ENCODE results near the gene MYT1. TPM values are rescaled to one million over a fixed set of nuclear protein-coding genes. Genes with fewer than 3 reads are reported as not detected.
"Not testable (repeated sequence)": the region's sequence is repeated elsewhere in the genome, so short reads cannot be mapped to it uniquely, and the experiment has no call there.

The MYT1 gene
- total RNA-seq, 1 donor from 2014 or later: not detected

DNA sequence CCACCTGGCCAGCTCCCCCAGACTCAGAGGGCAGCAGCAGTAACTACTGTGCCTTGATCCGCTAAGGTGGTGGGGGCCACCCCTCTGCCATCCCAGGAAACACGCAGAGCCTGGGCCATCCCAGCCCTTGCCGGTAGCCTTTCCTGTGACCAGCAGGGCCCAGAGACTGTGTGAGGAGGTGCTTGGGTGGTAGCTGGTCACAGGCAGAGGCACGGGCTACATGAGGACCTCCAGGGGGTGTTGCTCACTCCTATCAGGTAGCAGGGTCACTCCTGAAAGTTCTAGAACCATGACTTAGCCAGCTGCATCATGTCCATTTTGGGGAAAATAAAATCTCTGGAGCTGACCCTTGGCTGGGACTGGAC, 114.0 kb downstream of the MYT1 start:
- no peaks in the 10 kb centered on the region for H3K27me3 ChIP-seq (ENCODE audit: control insufficient read depth in 3 of 3, insufficient read depth in 3 of 3, low read length in 3 of 3)
- H3K9ac ChIP-seq (ENCODE audit: low read depth in 1 of 3, low read length in 3 of 3): no peak overlapping the region
- H3K36me3 ChIP-seq (ENCODE audit: control insufficient read depth in 3 of 3, insufficient read depth in 3 of 3, low read length in 3 of 3): peaks cover 8 to 16% (median 11%) of the 10 kb centered on the region in 3 donors
- H3K9me3 ChIP-seq (ENCODE audit: control insufficient read depth in 3 of 3, low read length in 3 of 3): no peaks in the 10 kb centered on the region
- H3K4me1 ChIP-seq (ENCODE audit: control insufficient read depth in 3 of 3, insufficient read depth in 3 of 3, low read length in 3 of 3): peaks cover 0 to 4% (median 0%) of the 10 kb centered on the region in 3 donors
- no peak overlapping the region for H3K4me3 ChIP-seq (ENCODE audit: low read length in 3 of 3)
- H3K27ac ChIP-seq (ENCODE audit: low read depth, low read length): no peak overlapping the region

DNA sequence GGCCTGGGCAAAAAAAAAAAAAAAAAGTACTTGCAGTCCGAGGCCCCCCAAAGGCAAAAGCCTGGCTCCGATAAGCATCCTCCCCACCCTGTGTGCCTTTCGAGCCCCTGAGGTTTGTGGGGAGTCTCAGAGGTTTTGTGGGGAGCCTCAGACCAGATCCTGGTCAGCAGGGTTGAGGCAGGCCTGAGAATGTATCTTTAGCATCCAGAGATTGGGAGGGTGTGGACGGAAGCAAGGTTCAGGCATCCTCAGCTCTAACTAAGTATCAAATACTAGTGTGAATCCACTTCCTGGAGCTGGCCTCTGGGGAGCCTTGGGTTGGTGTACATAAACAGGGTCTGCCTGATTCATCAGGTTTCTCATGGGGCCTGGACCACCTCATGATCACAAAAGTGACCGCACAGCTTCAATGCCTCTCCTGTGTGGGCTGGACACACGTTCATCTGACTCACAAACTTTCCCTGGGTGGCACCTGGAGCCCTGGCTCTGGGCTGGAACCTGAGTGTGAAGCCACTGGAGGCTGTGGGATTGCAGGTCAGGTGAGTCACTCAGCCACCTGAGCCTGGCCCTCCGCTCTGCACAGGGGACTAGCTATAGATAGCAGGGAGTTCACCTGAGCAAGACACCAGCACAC, 115.7 kb downstream of the MYT1 start:
- no peaks in the 10 kb centered on the region for H3K27me3 ChIP-seq (ENCODE audit: control insufficient read depth in 3 of 3, insufficient read depth in 3 of 3, low read length in 3 of 3)
- H3K9me3 ChIP-seq (ENCODE audit: control insufficient read depth in 3 of 3, low read length in 3 of 3): no peaks in the 10 kb centered on the region
- peaks cover 0 to 4% (median 0%) of the 10 kb centered on the region in 3 donors for H3K4me1 ChIP-seq (ENCODE audit: control insufficient read depth in 3 of 3, insufficient read depth in 3 of 3, low read length in 3 of 3)

DNA sequence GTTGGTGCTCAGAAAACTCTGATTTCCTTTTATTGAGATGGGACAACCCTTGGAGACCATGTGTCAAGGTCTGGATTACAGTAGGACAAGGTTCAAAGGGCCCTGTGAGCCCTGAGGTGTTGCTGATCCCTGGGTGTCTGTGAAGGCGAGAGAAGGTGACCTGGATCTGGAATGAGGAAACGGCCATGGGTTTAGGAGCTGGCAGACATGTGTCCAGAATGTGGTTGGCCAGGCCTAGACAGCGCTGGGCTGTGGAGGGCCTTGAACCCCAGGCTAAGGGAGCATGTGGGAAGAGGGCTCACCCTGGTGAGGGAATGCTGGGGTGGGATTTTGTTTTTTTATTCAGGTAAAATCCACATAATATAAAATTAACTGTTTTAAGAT, 116.2 kb downstream of the MYT1 start:
- no peak overlapping the region for H3K9ac ChIP-seq (ENCODE audit: low read depth in 1 of 3, low read length in 3 of 3)
- no peak overlapping the region for H3K4me3 ChIP-seq (ENCODE audit: low read length in 3 of 3)
- H3K27me3 ChIP-seq (ENCODE audit: control insufficient read depth in 3 of 3, insufficient read depth in 3 of 3, low read length in 3 of 3): no peaks in the 10 kb centered on the region
- H3K4me1 ChIP-seq (ENCODE audit: control insufficient read depth in 3 of 3, insufficient read depth in 3 of 3, low read length in 3 of 3): peaks cover 0 to 4% (median 0%) of the 10 kb centered on the region in 3 donors
- H3K27ac ChIP-seq (ENCODE audit: low read depth, low read length): no peak overlapping the region
- H3K9me3 ChIP-seq (ENCODE audit: control insufficient read depth in 3 of 3, low read length in 3 of 3): no peaks in the 10 kb centered on the region
- H3K36me3 ChIP-seq (ENCODE audit: control insufficient read depth in 3 of 3, insufficient read depth in 3 of 3, low read length in 3 of 3): peaks cover 0 to 6% (median 2%) of the 10 kb centered on the region in 3 donors

More for the DNA sequence above, 115.7 kb downstream of the MYT1 start:
- H3K27ac ChIP-seq (ENCODE audit: low read depth, low read length): no peak overlapping the region
- peaks cover 0 to 8% (median 2%) of the 10 kb centered on the region in 3 donors for H3K36me3 ChIP-seq (ENCODE audit: control insufficient read depth in 3 of 3, insufficient read depth in 3 of 3, low read length in 3 of 3)
- H3K9ac ChIP-seq (ENCODE audit: low read depth in 1 of 3, low read length in 3 of 3): no peak overlapping the region
- H3K4me3 ChIP-seq (ENCODE audit: low read length in 3 of 3): no peak overlapping the region

DNA sequence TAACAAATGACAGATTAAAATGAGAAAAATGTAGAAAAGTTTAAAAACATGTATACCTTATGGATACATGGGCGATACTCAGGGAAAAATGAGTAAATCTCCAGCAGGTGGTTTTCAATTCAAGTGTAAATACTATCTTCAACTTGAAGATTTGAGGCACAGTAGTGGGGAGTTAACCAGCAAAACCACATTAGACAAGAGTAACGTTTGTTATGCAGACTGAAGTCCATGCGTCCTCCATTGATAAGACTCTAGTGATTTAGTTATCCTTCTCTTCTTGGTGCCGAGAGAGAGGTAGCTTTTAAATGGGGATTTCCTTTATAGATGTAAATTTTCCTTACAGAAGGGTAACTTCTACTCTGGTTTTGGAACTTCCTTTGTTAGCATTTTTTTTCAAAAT, 119.4 kb downstream of the MYT1 start:
- H3K9me3 ChIP-seq (ENCODE audit: control insufficient read depth in 3 of 3, low read length in 3 of 3): no peaks in the 10 kb centered on the region
- no peaks in the 10 kb centered on the region for H3K27me3 ChIP-seq (ENCODE audit: control insufficient read depth in 3 of 3, insufficient read depth in 3 of 3, low read length in 3 of 3)
- no peaks in the 10 kb centered on the region for H3K4me1 ChIP-seq (ENCODE audit: control insufficient read depth in 3 of 3, insufficient read depth in 3 of 3, low read length in 3 of 3)
- H3K4me3 ChIP-seq (ENCODE audit: low read length in 3 of 3): no peak overlapping the region
- no peak overlapping the region for H3K27ac ChIP-seq (ENCODE audit: low read depth, low read length)
- H3K36me3 ChIP-seq (ENCODE audit: control insufficient read depth in 3 of 3, insufficient read depth in 3 of 3, low read length in 3 of 3): no peaks in the 10 kb centered on the region
- H3K9ac ChIP-seq (ENCODE audit: low read depth in 1 of 3, low read length in 3 of 3): no peak overlapping the region

DNA sequence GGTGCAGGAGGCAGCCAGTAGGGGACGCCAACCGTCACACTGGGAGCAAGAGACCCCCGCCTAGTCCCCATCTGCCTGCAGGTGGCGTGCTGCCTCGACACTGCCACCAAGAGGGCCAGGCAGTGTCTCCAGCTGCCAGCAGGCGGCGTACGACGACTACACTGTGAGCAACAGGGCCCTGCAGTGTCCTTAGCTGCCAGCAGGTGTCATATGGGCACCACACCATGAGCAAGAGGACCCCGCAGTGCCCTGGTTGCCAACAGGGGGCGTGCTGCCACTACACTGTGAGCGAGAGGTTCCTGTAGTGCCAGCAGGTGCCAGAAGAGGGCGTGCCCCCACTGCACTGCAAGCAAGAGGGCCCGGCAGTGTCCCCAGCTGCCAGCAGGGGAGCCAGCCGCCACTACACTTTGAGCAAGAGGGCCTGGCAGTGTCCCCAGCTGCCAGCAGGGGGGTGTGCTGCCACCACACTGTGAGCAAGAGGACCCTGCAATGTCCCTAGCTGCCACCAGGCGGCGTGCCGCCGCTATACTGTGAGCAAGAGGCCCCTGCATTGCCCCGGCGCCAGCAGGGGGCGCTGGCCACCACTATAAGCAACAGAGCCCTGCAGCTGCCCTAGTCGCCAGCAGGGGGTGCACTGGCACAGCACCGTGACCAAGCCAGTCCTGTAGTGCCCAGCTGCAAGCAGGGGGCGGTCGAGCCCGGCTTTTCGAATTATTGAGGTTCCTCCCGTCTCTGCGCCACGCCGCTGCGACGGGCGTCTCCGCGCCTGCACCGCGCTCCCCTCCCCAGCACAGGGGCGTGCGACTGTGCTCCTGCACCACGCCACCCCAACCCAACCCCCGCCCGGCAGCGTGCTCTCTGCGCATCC, 121.6 kb downstream of the MYT1 start:
- not testable (repeated sequence) for H3K27ac ChIP-seq (ENCODE audit: low read depth, low read length); H3K9ac ChIP-seq (ENCODE audit: low read depth in 1 of 3, low read length in 3 of 3); H3K27me3 ChIP-seq (ENCODE audit: control insufficient read depth in 3 of 3, insufficient read depth in 3 of 3, low read length in 3 of 3); H3K9me3 ChIP-seq (ENCODE audit: control insufficient read depth in 3 of 3, low read length in 3 of 3); H3K4me3 ChIP-seq (ENCODE audit: low read length in 3 of 3); H3K4me1 ChIP-seq (ENCODE audit: control insufficient read depth in 3 of 3, insufficient read depth in 3 of 3, low read length in 3 of 3); H3K36me3 ChIP-seq (ENCODE audit: control insufficient read depth in 3 of 3, insufficient read depth in 3 of 3, low read length in 3 of 3)

DNA sequence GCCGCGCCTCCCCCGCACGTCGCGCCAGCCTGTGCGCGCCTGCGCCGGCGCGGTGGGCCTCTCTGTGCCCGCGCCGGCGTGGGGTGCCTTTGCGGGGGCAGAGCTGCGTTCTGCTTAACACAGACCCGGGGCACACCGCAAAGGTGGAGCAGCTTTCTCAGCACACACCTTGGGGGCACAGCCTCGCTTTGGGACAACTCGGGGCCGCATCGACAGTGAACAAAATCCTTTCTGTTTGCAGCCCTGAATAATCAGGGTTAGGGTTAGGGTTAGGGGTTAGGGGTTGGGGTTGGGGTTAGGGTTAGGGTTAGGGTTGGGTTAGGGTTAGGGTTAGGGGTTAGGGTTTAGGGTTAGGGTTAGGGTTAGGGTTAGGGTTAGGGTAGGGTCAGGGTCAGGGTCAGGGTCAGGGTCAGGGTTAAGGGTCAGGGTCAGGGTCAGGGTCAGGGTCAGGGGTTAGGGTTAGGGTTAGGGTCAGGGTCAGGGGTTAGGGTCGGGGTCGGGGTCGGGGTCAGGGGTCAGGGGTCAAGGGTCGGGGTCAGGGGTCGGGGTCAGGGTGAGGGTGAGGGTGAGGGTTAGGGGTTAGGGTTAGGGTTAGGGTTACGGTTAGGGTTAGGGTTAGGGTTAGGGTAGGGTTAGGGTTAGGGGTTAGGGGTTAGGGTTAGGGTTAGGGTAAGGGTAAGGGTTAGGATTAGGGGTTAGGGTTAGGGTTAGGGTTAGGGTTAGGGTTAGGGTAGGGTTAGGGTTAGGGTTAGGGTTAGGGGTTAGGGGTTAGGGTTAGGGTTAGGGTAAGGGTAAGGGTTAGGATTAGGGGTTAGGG, 122.4 kb downstream of the MYT1 start:
- H3K4me3 ChIP-seq (ENCODE audit: low read length in 3 of 3); H3K9ac ChIP-seq (ENCODE audit: low read depth in 1 of 3, low read length in 3 of 3); H3K4me1 ChIP-seq (ENCODE audit: control insufficient read depth in 3 of 3, insufficient read depth in 3 of 3, low read length in 3 of 3); H3K9me3 ChIP-seq (ENCODE audit: control insufficient read depth in 3 of 3, low read length in 3 of 3); H3K27ac ChIP-seq (ENCODE audit: low read depth, low read length); H3K27me3 ChIP-seq (ENCODE audit: control insufficient read depth in 3 of 3, insufficient read depth in 3 of 3, low read length in 3 of 3); H3K36me3 ChIP-seq (ENCODE audit: control insufficient read depth in 3 of 3, insufficient read depth in 3 of 3, low read length in 3 of 3): not testable (repeated sequence)

DNA sequence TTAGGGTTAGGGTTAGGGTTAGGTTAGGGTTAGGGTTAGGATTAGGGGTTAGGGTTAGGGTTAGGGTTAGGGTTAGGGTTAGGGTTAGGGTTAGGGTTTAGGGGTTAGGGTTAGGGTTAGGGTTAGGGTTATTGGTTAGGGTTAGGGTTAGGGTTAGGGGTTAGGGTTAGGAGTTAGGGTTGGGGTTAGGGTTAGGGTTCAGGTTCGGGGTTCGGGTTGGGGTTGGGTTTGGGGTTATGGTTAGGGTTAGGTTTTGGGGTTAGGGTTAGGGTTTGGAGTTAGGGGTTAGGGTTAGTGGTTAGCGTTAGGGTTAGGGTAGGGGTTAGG, 123.0 kb downstream of the MYT1 start:
- H3K4me3 ChIP-seq (ENCODE audit: low read length in 3 of 3); H3K4me1 ChIP-seq (ENCODE audit: control insufficient read depth in 3 of 3, insufficient read depth in 3 of 3, low read length in 3 of 3); H3K9ac ChIP-seq (ENCODE audit: low read depth in 1 of 3, low read length in 3 of 3); H3K36me3 ChIP-seq (ENCODE audit: control insufficient read depth in 3 of 3, insufficient read depth in 3 of 3, low read length in 3 of 3); H3K27ac ChIP-seq (ENCODE audit: low read depth, low read length); H3K9me3 ChIP-seq (ENCODE audit: control insufficient read depth in 3 of 3, low read length in 3 of 3); H3K27me3 ChIP-seq (ENCODE audit: control insufficient read depth in 3 of 3, insufficient read depth in 3 of 3, low read length in 3 of 3): not testable (repeated sequence)

Small RNA genes within 50 kb of the gene (small RNA-seq; reads per million reads assigned to genes)
- gene AL137028.2: not detected

Other genes starting within 250 kb of the MYT1 start
- gene UCKL1, start 208.0 kb upstream of the MYT1 start, total RNA-seq: 15.7 TPM
- 8.9 TPM for gene ZNF512B, start 194.5 kb upstream of the MYT1 start, total RNA-seq
- gene SAMD10, start 184.8 kb upstream of the MYT1 start, total RNA-seq: 1.0 TPM
- 55.8 TPM for gene PRPF6, start 183.3 kb upstream of the MYT1 start, total RNA-seq
- gene C20orf204, start 128.3 kb upstream of the MYT1 start, total RNA-seq: 0.52 TPM
- 3.7 TPM for gene SOX18, start 114.8 kb upstream of the MYT1 start, total RNA-seq
- 8.4 TPM for gene TCEA2, start 101.3 kb upstream of the MYT1 start, total RNA-seq
- gene RGS19, start 84.9 kb upstream of the MYT1 start, total RNA-seq: 5.2 TPM
- gene OPRL1, start 84.4 kb upstream of the MYT1 start, total RNA-seq: 0.52 TPM
- gene LKAAEAR1, start 80.1 kb upstream of the MYT1 start, total RNA-seq: 1.0 TPM
- gene NPBWR2, start 56.9 kb upstream of the MYT1 start, total RNA-seq: not detected
- gene PCMTD2, start 91.3 kb downstream of the MYT1 start, total RNA-seq: 36.5 TPM